Left ventricle myocardium superior (tissue), 1 donor: ENCODE data around the gene NXN. TPM values are rescaled to one million over a fixed set of nuclear protein-coding genes. Genes with fewer than 3 reads are reported as not detected.
"Not testable (repeated sequence)": the region's sequence is repeated elsewhere in the genome, so short reads cannot be mapped to it uniquely, and the experiment has no call there.

Experiments used
- ATAC-seq: fragments of 200-7000 bp; cut with Tn5 transposase; one replicate; pipeline ENCODE4 v1.9.1; 2020; ENCODE audit warnings: mild to moderate bottlenecking, moderate library complexity
- DNase-seq: peaks from one replicate; pipeline ENCODE4 v3.0.0-alpha.2; 2020
- intact Hi-C: fragments of 100-400 bp; cut with micrococcal nuclease; formaldehyde crosslinking; loops from one replicate; pipeline ENCODE4 v1.11.0; 2022
- total RNA-seq: library from RNA; stranded (reverse); fragmentation: NEBNext Ultra II Directional; extraction: Animal tissue kit (Norgen Biotek cat#: 25700); gene quantifications from one replicate; pipeline ENCODE4 v1.2.1, GENCODE V29; 2021
- donor health status: DM: no; HTN: yes; CAD: no; lungs with severe emphysema.

NXN gene
- total RNA-seq, 1 donor from 2014 or later, result 18.9 TPM

GRCh38 chr17:781805-782731, 197.5 kb downstream of the NXN start, which contains the start of the genes GLOD4 and MRM3:
Gene GLOD4, minus strand, starts transcription at chr17:782280. Its CDS starts 25 bp downstream, at chr17:782255.
Gene MRM3, plus strand, starts transcription at chr17:782353. Its CDS starts 26 bp downstream, at chr17:782379.
- intact Hi-C loops, result no loop called here
- peak; percentile 98 for ATAC-seq
- peak; percentile 98 for DNase-seq

GRCh38 chr17:778096-778495, 201.5 kb downstream of the NXN start:
- DNase-seq (no peak), ATAC-seq (no peak)
- intact Hi-C loops, result no loop called here

- intact Hi-C loops, result no loop called here
Observed at GRCh38 chr17:774313-774584, 205.3 kb downstream of the NXN start.

DNA sequence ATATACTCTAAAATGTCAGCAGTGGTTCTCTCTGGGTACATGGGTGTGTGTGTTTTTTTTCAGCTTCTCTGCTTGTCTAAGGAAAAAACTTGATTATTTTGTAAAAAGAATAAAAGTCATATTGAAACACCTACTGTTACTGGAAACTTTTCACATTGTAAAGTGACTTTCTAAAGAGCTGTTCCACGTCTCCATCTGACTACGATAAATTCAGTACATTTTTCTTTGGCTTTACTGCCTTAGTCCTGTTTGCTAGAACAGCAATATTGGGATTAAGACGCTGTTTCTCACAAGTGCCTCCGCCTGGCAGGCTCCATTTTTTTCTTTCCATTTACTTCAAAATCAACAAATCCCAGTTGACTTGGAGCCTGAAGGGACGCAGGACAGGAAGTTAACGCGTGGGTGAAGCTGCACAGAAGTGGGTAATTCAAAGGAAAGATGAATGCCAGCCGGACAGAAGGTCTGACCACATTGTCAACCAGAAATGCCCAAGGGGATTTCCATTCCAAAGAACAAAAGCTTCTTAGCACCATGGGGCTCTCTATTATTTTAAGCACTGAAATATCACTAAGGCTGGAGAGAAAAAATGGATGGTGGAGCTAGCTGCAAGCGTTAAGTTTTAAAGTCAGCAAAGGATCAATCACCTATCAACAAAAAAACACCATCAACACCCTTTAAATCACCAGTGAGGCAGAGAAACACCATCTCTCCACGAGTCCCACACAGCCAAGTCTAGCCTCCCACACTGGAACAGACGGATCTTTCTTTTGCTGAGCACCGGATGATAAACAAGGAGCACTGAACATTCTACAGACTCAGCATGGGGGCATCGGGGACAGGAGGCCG, 205.9 kb downstream of the NXN start:
- DNase-seq, result no peak
- no peak for ATAC-seq
- intact Hi-C loops, result no loop called here

More at GRCh38 chr17:774313-774584, 205.3 kb downstream of the NXN start:
- no peak for ATAC-seq
- no peak for DNase-seq

- no peak for ATAC-seq
- no peak for DNase-seq
- intact Hi-C loops, result no loop called here
Observed at GRCh38 chr17:773016-773415, 206.6 kb downstream of the NXN start.

DNA sequence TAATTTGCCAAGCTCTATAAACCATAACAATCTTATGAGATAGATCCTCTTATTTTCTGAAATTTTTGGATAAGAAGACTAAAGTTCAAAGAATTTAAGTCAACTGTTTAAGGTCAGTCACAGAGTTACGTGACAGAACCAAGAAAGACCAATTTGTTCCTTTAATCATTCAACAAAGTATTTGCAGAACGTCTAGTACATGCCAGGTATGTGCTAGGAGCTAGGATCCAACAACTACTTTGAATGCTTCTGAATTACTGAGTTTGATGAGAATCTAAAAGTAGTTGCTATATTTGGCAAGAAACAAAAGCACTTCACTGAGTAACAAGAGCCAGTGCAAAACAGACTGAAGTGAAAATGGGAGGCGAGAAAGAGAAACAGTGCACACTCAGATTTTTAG, 212.5 kb downstream of the NXN start:
- intact Hi-C loops, result no loop called here
- ATAC-seq (no peak), DNase-seq (no peak)

- intact Hi-C loops, result no loop called here
- ATAC-seq, result peak; percentile 85
- peak; percentile 69 for DNase-seq
Observed at GRCh38 chr17:760371-760770, 219.2 kb downstream of the NXN start.

- ATAC-seq, result no peak
- intact Hi-C loops, result no loop called here
- no peak for DNase-seq
Observed at GRCh38 chr17:759964-760363, 219.6 kb downstream of the NXN start.

GRCh38 chr17:756010-756567, 223.5 kb downstream of the NXN start:
- DNase-seq, intact Hi-C loops, ATAC-seq: not testable (repeated sequence)

DNA sequence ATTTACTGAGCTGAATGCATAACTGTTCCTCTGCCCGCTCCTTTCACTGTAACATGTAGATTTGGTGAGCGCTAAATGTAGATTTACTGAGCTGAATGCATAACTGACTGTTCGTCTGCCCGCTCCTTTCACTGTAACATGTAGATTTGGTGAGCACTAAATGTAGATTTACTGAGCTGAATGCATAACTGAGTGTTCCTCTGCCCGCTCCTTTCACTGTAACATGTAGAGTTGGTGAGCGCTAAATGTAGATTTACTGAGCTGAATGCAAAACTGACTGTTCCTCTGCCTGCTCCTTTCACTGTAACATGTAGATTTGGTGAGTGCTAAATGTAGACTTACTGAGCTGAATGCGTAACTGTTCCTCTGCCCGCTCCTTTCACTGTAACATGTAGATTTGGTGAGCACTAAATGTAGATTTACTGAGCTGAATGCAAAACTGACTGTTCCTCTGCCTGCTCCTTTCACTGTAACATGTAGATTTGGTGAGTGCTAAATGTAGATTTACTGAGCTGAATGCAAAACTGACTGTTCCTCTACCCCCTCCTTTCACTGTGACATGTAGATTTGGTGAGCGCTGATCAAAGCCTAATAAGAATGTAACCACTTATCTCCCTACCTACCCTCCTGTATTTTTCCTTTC, 224.1 kb downstream of the NXN start:
- intact Hi-C loops, DNase-seq, ATAC-seq: not testable (repeated sequence)

DNA sequence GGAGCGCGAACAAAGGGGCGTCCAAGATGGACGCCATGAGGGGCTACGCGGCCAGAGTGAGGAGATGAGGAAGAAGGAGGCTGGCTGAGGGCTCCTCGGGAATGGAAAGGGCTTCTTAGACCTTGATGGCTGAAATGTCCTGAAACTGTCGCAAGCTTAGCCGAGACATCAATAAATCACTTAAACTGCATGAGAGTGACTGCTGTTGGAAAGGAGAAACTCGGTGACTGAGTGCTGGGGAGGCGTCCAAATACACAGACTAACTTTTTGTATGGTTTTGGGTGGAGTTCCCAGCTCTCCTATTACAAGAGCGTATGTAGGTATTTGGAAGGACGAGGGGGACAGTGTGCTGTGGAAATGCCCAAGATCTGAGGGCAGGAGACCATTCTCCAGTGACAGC, 226.2 kb downstream of the NXN start:
- intact Hi-C loops, result no loop called here
- DNase-seq (no peak), ATAC-seq (no peak)

- DNase-seq, result peak; percentile 82
- intact Hi-C loops, result no loop called here
- peak; percentile 78 for ATAC-seq
Observed at GRCh38 chr17:752620-753219, 226.9 kb downstream of the NXN start.

GRCh38 chr17:752002-752619, 227.5 kb downstream of the NXN start, which contains the start of gene GEMIN4:
Gene GEMIN4, minus strand, starts transcription at chr17:752264. Its CDS starts 122 bp downstream, at chr17:752142.
- intact Hi-C loops, result no loop called here
- peak; percentile 93 for ATAC-seq
- DNase-seq, result peak; percentile 97

GRCh38 chr17:751269-752001, 228.1 kb downstream of the NXN start:
- intact Hi-C loops, result no loop called here
- peak; percentile 17 for ATAC-seq

GRCh38 chr17:750431-751037, 229.0 kb downstream of the NXN start:
- intact Hi-C loops, result no loop called here
- no peak for ATAC-seq

More at GRCh38 chr17:751269-752001, 228.1 kb downstream of the NXN start:
- peak; percentile 52 for DNase-seq

DNA sequence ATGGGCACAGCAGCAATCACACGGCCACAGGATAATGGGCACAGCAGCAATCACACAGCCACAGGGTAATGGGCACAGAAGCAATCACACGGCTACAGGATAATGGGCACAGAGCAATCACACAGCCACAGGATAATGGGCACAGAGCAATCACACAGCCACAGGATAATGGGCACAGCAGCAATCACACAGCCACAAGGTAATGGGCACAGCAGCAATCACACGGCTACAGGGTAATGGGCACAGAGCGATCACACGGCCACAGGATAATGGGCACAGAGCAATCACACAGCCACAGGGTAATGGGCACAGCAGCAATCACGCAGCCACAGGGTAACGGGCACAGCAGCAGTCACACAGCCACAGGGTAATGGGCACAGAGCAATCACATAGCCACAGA, 230.2 kb downstream of the NXN start:
- ATAC-seq, intact Hi-C loops, DNase-seq: not testable (repeated sequence)

More at GRCh38 chr17:750431-751037, 229.0 kb downstream of the NXN start:
- DNase-seq, result no peak
